ENCODE data around the gene SRXN1.
"Not testable (repeated sequence)": the region's sequence is repeated elsewhere in the genome, so short reads cannot be mapped to it uniquely, and the experiment has no call there.

Gene SRXN1

GRCh38 chr20:653110-653589 is at the start of gene SRXN1:
TSS of gene SRXN1 (minus strand) at chr20:653200. CDS start at chr20:653185, 15 bp downstream.
- DNase-seq = peak in 53 of 56 donors; percentile 20 to 88 (median 60)

GRCh38 chr20:701401-702129 is 48.6 kb upstream of the SRXN1 start:
- DNase-seq = peak in 1 of 56 donors; percentile 4

GRCh38 chr20:699811-700338 is 46.9 kb upstream of the SRXN1 start:
- peak in 44 of 56 donors; percentile 9 to 78 (median 39) for DNase-seq

GRCh38 chr20:699342-699741 is 46.3 kb upstream of the SRXN1 start:
- DNase-seq = no peak

GRCh38 chr20:698276-698675 is 45.3 kb upstream of the SRXN1 start:
- DNase-seq = no peak

GRCh38 chr20:697826-698225 is 44.8 kb upstream of the SRXN1 start:
- no peak for DNase-seq

- no peak for DNase-seq
Measured at GRCh38 chr20:695165-695866, 42.3 kb upstream of the SRXN1 start.

- no peak for DNase-seq
Measured at GRCh38 chr20:694496-694895, 41.5 kb upstream of the SRXN1 start.

GRCh38 chr20:693786-694185 is 40.8 kb upstream of the SRXN1 start:
- not testable (repeated sequence) for DNase-seq

- DNase-seq = no peak
Measured at GRCh38 chr20:692044-692443, 39.0 kb upstream of the SRXN1 start.

GRCh38 chr20:689947-690346 is 36.9 kb upstream of the SRXN1 start:
- no peak for DNase-seq

- DNase-seq = no peak
Measured at GRCh38 chr20:689348-689747, 36.3 kb upstream of the SRXN1 start.

- peak in 13 of 56 donors; percentile 5 to 55 (median 15) for DNase-seq
Measured at GRCh38 chr20:688809-689212, 35.8 kb upstream of the SRXN1 start.

- no peak for DNase-seq
Measured at GRCh38 chr20:687468-688203, 34.6 kb upstream of the SRXN1 start.

- no peak for DNase-seq
Measured at GRCh38 chr20:684676-685319, 31.8 kb upstream of the SRXN1 start.

GRCh38 chr20:682123-682522 is 29.1 kb upstream of the SRXN1 start:
- DNase-seq = no peak

GRCh38 chr20:680638-681187 is 27.7 kb upstream of the SRXN1 start:
- no peak for DNase-seq

GRCh38 chr20:677957-678356 is 25.0 kb upstream of the SRXN1 start:
- no peak for DNase-seq

GRCh38 chr20:676967-677366 is 24.0 kb upstream of the SRXN1 start:
- no peak for DNase-seq

GRCh38 chr20:676315-676937 is 23.4 kb upstream of the SRXN1 start:
- DNase-seq = peak in 4 of 56 donors; percentile 8 to 19 (median 14)

Measured in nucleus accumbens (tissue), 56 donors.